Measurements from ENCODE around the gene SSC5D. TPM values are rescaled to one million over a fixed set of nuclear protein-coding genes. Genes with fewer than 3 reads are reported as not detected.
A peak's percentile ranks its signal among the peaks of the same experiment; 100 is the strongest.

The SSC5D gene
- polyA plus RNA-seq, 1 experiment: 2.1 TPM

- peak; percentile 86 for DNase-seq (ENCODE audit: low read depth, low spot score)
- TF ChIP-seq, protein P1, sequence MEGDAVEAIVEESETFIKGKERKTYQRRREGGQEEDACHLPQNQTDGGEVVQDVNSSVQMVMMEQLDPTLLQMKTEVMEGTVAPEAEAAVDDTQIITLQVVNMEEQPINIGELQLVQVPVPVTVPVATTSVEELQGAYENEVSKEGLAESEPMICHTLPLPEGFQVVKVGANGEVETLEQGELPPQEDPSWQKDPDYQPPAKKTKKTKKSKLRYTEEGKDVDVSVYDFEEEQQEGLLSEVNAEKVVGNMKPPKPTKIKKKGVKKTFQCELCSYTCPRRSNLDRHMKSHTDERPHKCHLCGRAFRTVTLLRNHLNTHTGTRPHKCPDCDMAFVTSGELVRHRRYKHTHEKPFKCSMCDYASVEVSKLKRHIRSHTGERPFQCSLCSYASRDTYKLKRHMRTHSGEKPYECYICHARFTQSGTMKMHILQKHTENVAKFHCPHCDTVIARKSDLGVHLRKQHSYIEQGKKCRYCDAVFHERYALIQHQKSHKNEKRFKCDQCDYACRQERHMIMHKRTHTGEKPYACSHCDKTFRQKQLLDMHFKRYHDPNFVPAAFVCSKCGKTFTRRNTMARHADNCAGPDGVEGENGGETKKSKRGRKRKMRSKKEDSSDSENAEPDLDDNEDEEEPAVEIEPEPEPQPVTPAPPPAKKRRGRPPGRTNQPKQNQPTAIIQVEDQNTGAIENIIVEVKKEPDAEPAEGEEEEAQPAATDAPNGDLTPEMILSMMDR (IDR thresholded peaks at IDR 0.05; ENCODE audit: low read depth, low read length): peak; percentile 90
- POLR2A ChIA-PET: interaction anchor here (0.6 to 0.7 kb wide), 2 partner anchors 78 to 83 kb away, joined by 3 to 5 read pairs; partner anchors contain the start of gene FIZ1
- Histone ChIP-seq H3K4me3 (ENCODE audit: low read depth, low read length) (peak overlapping the region; percentile 44), H3K27ac (ENCODE audit: low read depth, low read length) (no peak overlapping the region), H3K27me3 (ENCODE audit: control insufficient read depth, insufficient read depth, low read length) (no peaks in the 10 kb centered on the region), H3K9me3 (ENCODE audit: control insufficient read depth, insufficient read depth, low read length) (no peaks in the 10 kb centered on the region)
- CTCF ChIA-PET: interaction anchor here (0.6 to 2.2 kb wide), 13 partner anchors 9 to 137 kb away, joined by 3 to 33 read pairs (median 5); partner anchors contain the start of genes ZNF784 and ZNF865
Measured at GRCh38 chr19:55516878-55517620, 28.8 kb downstream of the SSC5D start.

GRCh38 chr19:55519451-55520311, 31.4 kb downstream of the SSC5D start:
- CTCF ChIA-PET: interaction anchor here (1.2 kb wide), 1 partner anchor 87 kb away, joined by 6 read pairs; no protein-coding TSS in a partner anchor

GRCh38 chr19:55520691-55521292, 32.6 kb downstream of the SSC5D start:
- Histone ChIP-seq H3K27me3 (ENCODE audit: control insufficient read depth, insufficient read depth, low read length) (no peaks in the 10 kb centered on the region), H3K4me3 (ENCODE audit: low read depth, low read length) (no peak overlapping the region), H3K9me3 (ENCODE audit: control insufficient read depth, insufficient read depth, low read length) (no peaks in the 10 kb centered on the region), H3K27ac (ENCODE audit: low read depth, low read length) (no peak overlapping the region)
- POLR2A ChIA-PET: interaction anchor here (1.1 to 1.2 kb wide), 2 partner anchors 79 to 104 kb away, joined by 5 to 6 read pairs; partner anchors contain the start of genes FIZ1, ZNF524 and ZNF784
- CTCF ChIA-PET: interaction anchor here (0.5 to 1.2 kb wide), 2 partner anchors 53 to 86 kb away, joined by 4 to 6 read pairs; no protein-coding TSS in a partner anchor
- TF ChIP-seq, protein P1 (IDR thresholded peaks at IDR 0.05; ENCODE audit: low read depth, low read length): no peak
- no peak for DNase-seq (ENCODE audit: low read depth, low spot score)

More at GRCh38 chr19:55519451-55520311, 31.4 kb downstream of the SSC5D start:
- no peak overlapping the region for H3K4me3 ChIP-seq (ENCODE audit: low read depth, low read length)
- DNase-seq (ENCODE audit: low read depth, low spot score): peak; percentile 71
- peak overlapping the region; percentile 68 for H3K27ac ChIP-seq (ENCODE audit: low read depth, low read length)
- H3K9me3 ChIP-seq (ENCODE audit: control insufficient read depth, insufficient read depth, low read length): no peaks in the 10 kb centered on the region
- POLR2A ChIA-PET: interaction anchor here (0.6 to 1.2 kb wide), 4 partner anchors 9 to 105 kb away, joined by 4 to 6 read pairs (median 4); partner anchors contain the start of genes FIZ1, ZNF524, ZNF784 and ZNF865
- TF ChIP-seq, protein P1 (IDR thresholded peaks at IDR 0.05; ENCODE audit: low read depth, low read length): no peak
- H3K27me3 ChIP-seq (ENCODE audit: control insufficient read depth, insufficient read depth, low read length): no peaks in the 10 kb centered on the region

DNA sequence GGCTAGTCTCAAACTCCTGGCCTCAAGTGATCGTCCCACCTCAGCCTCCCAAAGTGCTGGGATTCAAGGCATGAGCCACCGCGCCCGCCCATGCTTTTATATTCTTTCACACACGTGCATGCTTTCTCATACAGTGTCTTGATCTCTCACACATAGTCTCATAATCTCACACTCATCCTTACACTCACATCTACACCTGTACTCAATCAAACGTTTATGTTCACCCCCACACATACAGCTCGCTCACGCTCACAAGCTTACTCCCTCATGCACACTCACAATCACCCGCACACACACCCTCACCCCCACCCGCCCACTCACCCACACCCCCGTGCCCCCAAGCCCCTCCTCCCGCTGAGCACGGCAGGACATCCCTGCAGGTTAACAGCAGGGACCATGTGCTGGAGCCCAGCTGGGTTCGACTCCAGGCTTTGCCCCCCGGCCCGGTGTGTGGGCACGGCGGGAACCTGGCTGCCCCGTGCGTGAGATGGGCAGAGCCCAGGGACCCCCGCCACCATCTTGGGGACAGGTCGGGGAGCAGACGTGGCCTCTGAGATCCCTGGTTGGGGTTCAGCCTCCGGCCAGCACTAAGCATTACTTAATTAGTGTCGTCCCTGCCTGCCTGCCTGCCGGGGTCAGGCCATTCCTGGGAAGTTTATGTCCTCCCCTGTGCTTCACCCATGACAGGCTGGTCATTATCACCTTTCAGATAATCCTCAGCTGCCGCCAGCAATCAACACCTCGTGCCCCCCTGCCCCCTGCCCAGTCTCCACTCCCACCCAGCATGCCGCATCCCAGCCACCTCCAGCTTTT, 37.3 kb downstream of the SSC5D start:
- TF ChIP-seq, protein P1 (IDR thresholded peaks at IDR 0.05; ENCODE audit: low read depth, low read length): no peak

More for the DNA sequence above, 37.3 kb downstream of the SSC5D start:
- ChIA-PET CTCF (interaction anchor here (0.6 to 1.5 kb wide), 3 partner anchors 9 to 81 kb away, joined by 3 to 5 read pairs (median 4); no protein-coding TSS in a partner anchor), POLR2A (interaction anchor here (0.8 to 1.3 kb wide), 4 partner anchors 21 to 79 kb away, joined by 3 to 8 read pairs (median 4); partner anchors contain the start of genes FIZ1 and ZNF865)
- Histone ChIP-seq H3K9me3 (ENCODE audit: control insufficient read depth, insufficient read depth, low read length) (no peaks in the 10 kb centered on the region), H3K4me3 (ENCODE audit: low read depth, low read length) (no peak overlapping the region), H3K27me3 (ENCODE audit: control insufficient read depth, insufficient read depth, low read length) (no peaks in the 10 kb centered on the region), H3K27ac (ENCODE audit: low read depth, low read length) (no peak overlapping the region)
- no peak for DNase-seq (ENCODE audit: low read depth, low spot score)
